Neuronal stem cell (in vitro differentiated cells): ENCODE measurements around the gene SARS2.

Experiments used
- DNase-seq: peaks from one replicate; pipeline ENCODE4 v3.0.0-alpha.2; 2013; ENCODE audit warnings: low spot score
- H2AFZ ChIP-seq: one replicate; pipeline ENCODE4 v1.6.1; 2013; ENCODE audit warnings: mild to moderate bottlenecking, low read length, inconsistent platforms
- H2AK5ac ChIP-seq: 2 replicates; pipeline ENCODE4 v1.6.1; 2013; ENCODE audit warnings: low read depth, mild to moderate bottlenecking, inconsistent platforms, low read length, moderate library complexity, mixed read lengths
- H2BK120ac ChIP-seq: 2 replicates; pipeline ENCODE4 v1.6.1; 2013; ENCODE audit warnings: low read depth, mild to moderate bottlenecking, inconsistent platforms, low read length, moderate library complexity, mixed read lengths
- H2BK12ac ChIP-seq: one replicate; pipeline ENCODE4 v1.6.1; 2013; ENCODE audit warnings: low read length, inconsistent platforms
- H2BK15ac ChIP-seq: 2 replicates; pipeline ENCODE4 v1.6.1; 2013; ENCODE audit warnings: mild to moderate bottlenecking, low read length, inconsistent platforms, mixed read lengths
- H2BK5ac ChIP-seq: one replicate; pipeline ENCODE4 v1.6.1; 2013; ENCODE audit warnings: inconsistent platforms, mild to moderate bottlenecking, low read length, moderate library complexity
- H3K14ac ChIP-seq: one replicate; pipeline ENCODE4 v1.6.1; 2013; ENCODE audit warnings: low read length, inconsistent platforms
- H3K18ac ChIP-seq: 2 replicates; pipeline ENCODE4 v1.6.1; 2013; ENCODE audit warnings: low read length, inconsistent platforms
- H3K23ac ChIP-seq: 2 replicates; pipeline ENCODE4 v1.6.1; 2013; ENCODE audit warnings: low read depth, mild to moderate bottlenecking, mixed read lengths, low read length, inconsistent platforms; ENCODE audit not compliant: poor library complexity
- H3K27ac ChIP-seq: replicated peaks from 3 replicates; pipeline ENCODE4 v1.5.1; 2013; ENCODE audit warnings: low read length, inconsistent platforms
- H3K27me3 ChIP-seq, 3 experiments: 2 replicates each; pipeline ENCODE4 v1.6.1; 2013; ENCODE audit warnings: low read length in 3 of 3, mild to moderate bottlenecking in 2 of 3, inconsistent platforms in 1 of 3, low read depth in 1 of 3, mixed read lengths in 1 of 3, moderate library complexity in 1 of 3; ENCODE audit not compliant: control insufficient read depth in 3 of 3, insufficient read depth in 3 of 3
- H3K36me3 ChIP-seq, 2 donors: replicated peaks in 1 of 2; 2 replicates each; pipeline ENCODE4 v1.6.1; 2013; ENCODE audit warnings: low read length in 2 of 2; ENCODE audit not compliant: control insufficient read depth in 2 of 2, insufficient read depth in 2 of 2
- H3K4ac ChIP-seq: 2 replicates; pipeline ENCODE4 v1.6.1; 2013; ENCODE audit warnings: inconsistent platforms, mild to moderate bottlenecking, low read length, moderate library complexity
- H3K4me1 ChIP-seq, 2 donors: 1 replicate in 1 of 2; 2 replicates in 1 of 2; pipeline ENCODE4 v1.6.1; 2013; ENCODE audit warnings: low read length in 2 of 2, low read depth in 1 of 2; ENCODE audit not compliant: control insufficient read depth in 2 of 2, insufficient read depth in 1 of 2
- H3K4me2 ChIP-seq: one replicate; pipeline ENCODE4 v1.6.1; 2013; ENCODE audit warnings: mild to moderate bottlenecking, low read length, inconsistent platforms; ENCODE audit not compliant: insufficient read depth, poor library complexity, severe bottlenecking
- H3K4me3 ChIP-seq, 2 donors: 2 replicates each; pipeline ENCODE4 v1.5.1; 2013; ENCODE audit warnings: low read length in 2 of 2, mild to moderate bottlenecking in 2 of 2, inconsistent platforms in 1 of 2, moderate library complexity in 1 of 2
- H3K79me1 ChIP-seq: one replicate; pipeline ENCODE4 v1.6.1; 2013; ENCODE audit warnings: low read depth, mild to moderate bottlenecking, inconsistent platforms, low read length, moderate library complexity
- H3K9ac ChIP-seq: one replicate; pipeline ENCODE4 v1.6.1; 2013; ENCODE audit warnings: mild to moderate bottlenecking, low read depth, low read length, inconsistent platforms; ENCODE audit not compliant: poor library complexity
- H3K9me3 ChIP-seq, 2 donors: replicated peaks in 1 of 2; 2 replicates each; pipeline versions ENCODE3 to v1.6.1; 2013; ENCODE audit warnings: low read length in 2 of 2, mild to moderate bottlenecking in 2 of 2, inconsistent platforms in 1 of 2, low read depth in 1 of 2, mixed read lengths in 1 of 2, moderate library complexity in 1 of 2; ENCODE audit not compliant: control insufficient read depth in 2 of 2, insufficient read depth in 1 of 2
- H4K8ac ChIP-seq: one replicate; pipeline ENCODE4 v1.6.1; 2013; ENCODE audit warnings: low read depth, mild to moderate bottlenecking, inconsistent platforms, low read length, moderate library complexity
- H4K91ac ChIP-seq: one replicate; pipeline ENCODE4 v1.6.1; 2013; ENCODE audit warnings: low read length, low read depth, mild to moderate bottlenecking, inconsistent platforms; ENCODE audit not compliant: poor library complexity
- WGBS, 2 donors: extraction: QIAGEN DNeasy Blood & Tissue Kit; methylation state at CpG; one replicate each; pipeline ENCODE4 v1.1.7; 2013; ENCODE audit warnings: missing lambda C conversion rate in 2 of 2, mixed read lengths in 1 of 2; ENCODE audit not compliant: insufficient read length in 2 of 2, insufficient replicate concordance in 1 of 2; ENCODE audit errors: extremely low coverage in 2 of 2; 5-methylcytosine and 5-hydroxymethylcytosine counted together

SARS2 gene

GRCh38 chr19:38946229-38947010, 15.9 kb upstream of the SARS2 start:
- no peaks in the 10 kb centered on the region for H3K9me3 ChIP-seq
- no peak overlapping the region for H2AFZ ChIP-seq
- H3K23ac ChIP-seq, result no peak overlapping the region
- H2AK5ac ChIP-seq, result no peak overlapping the region
- H3K4me1 ChIP-seq, result peaks cover 2 to 3% of the 10 kb centered on the region in 2 donors
- no peak overlapping the region for H2BK120ac ChIP-seq
- no peak overlapping the region for H3K4me3 ChIP-seq
- H3K79me1 ChIP-seq, result peaks cover 4% of the 10 kb centered on the region
- H4K91ac ChIP-seq, result no peak overlapping the region
- WGBS, 2 donors, result no CpG with 5 or more reads among the region's 11 CpGs
- no peak for DNase-seq
- no peak overlapping the region for H4K8ac ChIP-seq
- H3K27ac ChIP-seq, result no peak overlapping the region
- H2BK15ac ChIP-seq, result no peak overlapping the region
- no peak overlapping the region for H3K4me2 ChIP-seq
- H3K4ac ChIP-seq, result no peak overlapping the region
- no peak overlapping the region for H2BK12ac ChIP-seq
- H3K36me3 ChIP-seq, result peaks cover 0 to 6% of the 10 kb centered on the region in 2 donors
- no peak overlapping the region for H2BK5ac ChIP-seq
- no peak overlapping the region for H3K14ac ChIP-seq
- H3K27me3 ChIP-seq, result peaks cover 0 to 6% (median 0%) of the 10 kb centered on the region in 3 experiments
- no peak overlapping the region for H3K9ac ChIP-seq
- H3K18ac ChIP-seq, result no peak overlapping the region

GRCh38 chr19:38945562-38946228, 15.1 kb upstream of the SARS2 start:
- Histone ChIP-seq H3K27ac (no peak overlapping the region), H4K91ac (no peak overlapping the region), H2AFZ (no peak overlapping the region), H3K9ac (no peak overlapping the region), H2AK5ac (no peak overlapping the region), H3K4me2 (no peak overlapping the region), H3K4me3 (no peak overlapping the region), H3K18ac (no peak overlapping the region), H4K8ac (no peak overlapping the region), H2BK15ac (no peak overlapping the region), H2BK12ac (no peak overlapping the region), H2BK5ac (no peak overlapping the region), H3K36me3 (peaks cover 0 to 6% of the 10 kb centered on the region in 2 donors), H3K4ac (no peak overlapping the region), H3K23ac (no peak overlapping the region), H3K9me3 (no peaks in the 10 kb centered on the region), H3K79me1 (peaks cover 4% of the 10 kb centered on the region), H3K27me3 (peaks cover 0 to 6% (median 0%) of the 10 kb centered on the region in 3 experiments), H3K4me1 (peaks cover 2 to 3% of the 10 kb centered on the region in 2 donors), H3K14ac (no peak overlapping the region), H2BK120ac (no peak overlapping the region)
- no peak for DNase-seq
- no CpG with 5 or more reads among the region's 3 CpGs for WGBS, 2 donors

GRCh38 chr19:38944981-38945506, 14.5 kb upstream of the SARS2 start:
- no peak for DNase-seq
- WGBS, 2 donors, result no CpG with 5 or more reads among the region's 12 CpGs

More at GRCh38 chr19:38944981-38945506, 14.5 kb upstream of the SARS2 start:
- Histone ChIP-seq H4K8ac (no peak overlapping the region), H2BK5ac (no peak overlapping the region), H3K23ac (no peak overlapping the region), H2BK120ac (no peak overlapping the region), H3K9me3 (no peaks in the 10 kb centered on the region), H3K36me3 (peaks cover 0 to 6% of the 10 kb centered on the region in 2 donors), H3K79me1 (peaks cover 4% of the 10 kb centered on the region), H3K9ac (no peak overlapping the region), H3K27ac (no peak overlapping the region), H2BK15ac (no peak overlapping the region), H3K27me3 (peaks cover 0 to 2% (median 0%) of the 10 kb centered on the region in 3 experiments), H4K91ac (no peak overlapping the region), H2AK5ac (no peak overlapping the region), H3K18ac (no peak overlapping the region), H2AFZ (no peak overlapping the region), H3K4me3 (no peak overlapping the region), H2BK12ac (no peak overlapping the region), H3K4ac (no peak overlapping the region), H3K4me2 (no peak overlapping the region), H3K4me1 (peaks cover 2% of the 10 kb centered on the region in 2 donors), H3K14ac (no peak overlapping the region)
